Measurements from ENCODE around the gene OXNAD1.

DNA sequence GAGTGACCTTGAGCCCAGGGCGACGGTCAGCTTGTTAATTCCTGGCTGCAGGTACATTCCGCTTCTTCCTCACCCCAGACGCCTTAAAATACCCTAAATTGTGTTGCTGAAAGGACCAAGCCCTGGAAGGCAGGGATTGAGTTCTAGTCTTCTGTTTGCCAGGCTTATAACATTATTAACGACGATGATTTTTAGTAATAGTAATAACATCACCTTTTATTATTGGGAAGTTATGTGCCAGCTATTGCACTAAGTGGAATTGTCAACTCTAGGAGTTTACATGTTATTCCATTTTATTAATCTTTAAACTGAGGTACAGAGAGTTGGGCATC, 409 bp downstream of the OXNAD1 start:
- no peak for TF ChIP-seq EZH2 (IDR thresholded peaks at IDR 0.05; ENCODE audit: borderline replicate concordance, control insufficient read depth, low read depth, low read length)
- TF ChIP-seq, protein P1, sequence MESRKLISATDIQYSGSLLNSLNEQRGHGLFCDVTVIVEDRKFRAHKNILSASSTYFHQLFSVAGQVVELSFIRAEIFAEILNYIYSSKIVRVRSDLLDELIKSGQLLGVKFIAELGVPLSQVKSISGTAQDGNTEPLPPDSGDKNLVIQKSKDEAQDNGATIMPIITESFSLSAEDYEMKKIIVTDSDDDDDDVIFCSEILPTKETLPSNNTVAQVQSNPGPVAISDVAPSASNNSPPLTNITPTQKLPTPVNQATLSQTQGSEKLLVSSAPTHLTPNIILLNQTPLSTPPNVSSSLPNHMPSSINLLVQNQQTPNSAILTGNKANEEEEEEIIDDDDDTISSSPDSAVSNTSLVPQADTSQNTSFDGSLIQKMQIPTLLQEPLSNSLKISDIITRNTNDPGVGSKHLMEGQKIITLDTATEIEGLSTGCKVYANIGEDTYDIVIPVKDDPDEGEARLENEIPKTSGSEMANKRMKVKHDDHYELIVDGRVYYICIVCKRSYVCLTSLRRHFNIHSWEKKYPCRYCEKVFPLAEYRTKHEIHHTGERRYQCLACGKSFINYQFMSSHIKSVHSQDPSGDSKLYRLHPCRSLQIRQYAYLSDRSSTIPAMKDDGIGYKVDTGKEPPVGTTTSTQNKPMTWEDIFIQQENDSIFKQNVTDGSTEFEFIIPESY (IDR thresholded peaks at IDR 0.05): no peak
- TF ChIP-seq, protein P2, sequence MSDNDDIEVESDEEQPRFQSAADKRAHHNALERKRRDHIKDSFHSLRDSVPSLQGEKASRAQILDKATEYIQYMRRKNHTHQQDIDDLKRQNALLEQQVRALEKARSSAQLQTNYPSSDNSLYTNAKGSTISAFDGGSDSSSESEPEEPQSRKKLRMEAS (IDR thresholded peaks at IDR 0.05; ENCODE audit: low read depth, low read length): no peak
